GM12878 (cell line): ENCODE measurements around the gene STX1B.

Experiments
- CTCF ChIP-seq, 3 experiments: IDR thresholded peaks in 2 of 3; conservative IDR thresholded peaks in 1 of 3; 2 replicates each; pipeline ENCODE4 v1.5.1; 2011; ENCODE audit warnings: low read depth in 3 of 3, low read length in 3 of 3, mild to moderate bottlenecking in 3 of 3, control low read depth in 2 of 3, moderate library complexity in 2 of 3, inconsistent platforms in 1 of 3, mixed read lengths in 1 of 3; ENCODE audit not compliant: control insufficient read depth in 2 of 3, insufficient read depth in 1 of 3; ENCODE audit errors: extremely low read depth in 1 of 3
- MYB ChIP-seq: fragments of 150-350 bp; IDR thresholded peaks from 2 replicates; pipeline ENCODE4 v1.6.1; 2014; ENCODE audit warnings: mild to moderate bottlenecking, low read depth, low read length, borderline replicate concordance
- SP1 ChIP-seq: IDR thresholded peaks from one replicate; pipeline ENCODE4 v1.6.1; 2011; ENCODE audit warnings: low read depth, low read length
- TF ChIP-seq, protein P1 (sequence below): fragments of 450-650 bp; formaldehyde crosslinking; IDR thresholded peaks from 2 replicates; pipeline ENCODE4 v1.4.0; 2022; ENCODE audit warnings: mild to moderate bottlenecking, moderate library complexity

DNA sequence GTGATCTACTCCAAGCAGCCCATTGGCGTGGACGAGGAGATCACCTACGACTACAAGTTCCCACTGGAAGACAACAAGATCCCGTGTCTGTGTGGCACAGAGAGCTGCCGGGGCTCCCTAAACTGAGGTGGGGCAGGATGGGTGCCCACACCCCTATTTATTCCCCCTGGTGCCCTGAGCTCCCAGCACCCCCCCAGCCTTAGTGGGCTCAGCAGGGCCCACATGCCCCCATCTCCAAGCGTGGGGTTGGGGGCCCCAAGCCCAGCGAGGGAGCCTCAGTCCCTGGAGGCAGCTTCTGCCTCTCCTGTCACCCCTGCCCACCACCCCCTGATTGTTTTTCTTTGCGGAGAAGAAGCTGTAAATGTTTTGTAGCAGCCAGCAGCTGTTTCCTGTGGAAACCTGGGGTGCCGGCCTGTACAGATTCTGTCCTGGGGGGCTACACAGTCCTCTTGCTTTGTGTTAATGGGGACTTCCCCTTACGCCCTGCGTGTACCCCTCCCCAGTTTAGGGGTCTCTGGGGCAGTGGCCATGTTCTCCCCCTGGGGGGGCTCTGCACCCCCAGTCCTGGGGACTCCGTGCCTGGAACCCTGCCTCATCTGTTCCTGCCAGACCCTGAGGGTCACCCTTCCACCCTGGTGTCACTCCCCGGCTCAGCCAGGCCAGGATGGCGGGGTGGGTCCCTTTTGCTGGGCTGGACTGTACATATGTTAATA is 26.4 kb downstream of the STX1B start:
- TF ChIP-seq CTCF (IDR thresholded peaks at IDR 0.05 in 2 of 3, conservative IDR thresholded peaks at IDR 0.05 in 1 of 3; ENCODE audit: control insufficient read depth in 2 of 3, extremely low read depth in 1 of 3, insufficient read depth in 1 of 3, low read depth in 3 of 3, low read length in 3 of 3), result no peak
- no peak for TF ChIP-seq MYB
- TF ChIP-seq SP1, result no peak
- TF ChIP-seq, protein P1, sequence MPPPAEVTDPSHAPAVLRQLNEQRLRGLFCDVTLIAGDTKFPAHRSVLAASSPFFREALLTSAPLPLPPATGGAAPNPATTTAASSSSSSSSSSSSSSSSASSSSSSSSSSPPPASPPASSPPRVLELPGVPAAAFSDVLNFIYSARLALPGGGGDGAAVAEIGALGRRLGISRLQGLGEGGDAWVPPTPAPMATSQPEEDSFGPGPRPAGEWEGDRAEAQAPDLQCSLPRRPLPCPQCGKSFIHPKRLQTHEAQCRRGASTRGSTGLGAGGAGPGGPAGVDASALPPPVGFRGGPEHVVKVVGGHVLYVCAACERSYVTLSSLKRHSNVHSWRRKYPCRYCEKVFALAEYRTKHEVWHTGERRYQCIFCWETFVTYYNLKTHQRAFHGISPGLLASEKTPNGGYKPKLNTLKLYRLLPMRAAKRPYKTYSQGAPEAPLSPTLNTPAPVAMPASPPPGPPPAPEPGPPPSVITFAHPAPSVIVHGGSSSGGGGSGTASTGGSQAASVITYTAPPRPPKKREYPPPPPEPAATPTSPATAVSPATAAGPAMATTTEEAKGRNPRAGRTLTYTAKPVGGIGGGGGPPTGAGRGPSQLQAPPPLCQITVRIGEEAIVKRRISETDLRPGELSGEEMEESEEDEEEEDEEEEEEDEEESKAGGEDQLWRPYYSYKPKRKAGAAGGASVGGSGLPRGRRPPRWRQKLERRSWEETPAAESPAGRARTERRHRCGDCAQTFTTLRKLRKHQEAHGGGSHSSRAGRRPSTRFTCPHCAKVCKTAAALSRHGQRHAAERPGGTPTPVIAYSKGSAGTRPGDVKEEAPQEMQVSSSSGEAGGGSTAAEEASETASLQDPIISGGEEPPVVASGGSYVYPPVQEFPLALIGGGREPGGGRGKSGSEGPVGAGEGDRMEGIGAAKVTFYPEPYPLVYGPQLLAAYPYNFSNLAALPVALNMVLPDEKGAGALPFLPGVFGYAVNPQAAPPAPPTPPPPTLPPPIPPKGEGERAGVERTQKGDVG (CRISPR knock-in tag), result no peak
